Measurements from ENCODE around the gene GJB1.

The GJB1 gene

GRCh38 chrX:71184803-71185495 lies 38.1 kb upstream of the GJB1 start:
- Histone ChIP-seq H3K14ac (ENCODE audit: low read length in 2 of 2) (no peak overlapping the region), H2BK12ac (ENCODE audit: low read length in 2 of 2) (no peak overlapping the region), H2AFZ (ENCODE audit: low read depth, low read length) (no peak overlapping the region), H2AK5ac (ENCODE audit: low read length, severe bottlenecking) (no peak overlapping the region), H3K4ac (ENCODE audit: low read depth in 1 of 2, low read length in 2 of 2) (no peak overlapping the region), H3K4me1 (ENCODE audit: control insufficient read depth, insufficient read depth, low read depth, low read length) (peaks cover 2% of the 10 kb centered on the region), H4K91ac (ENCODE audit: low read length) (no peak overlapping the region), H2BK5ac (ENCODE audit: low read depth, low read length, poor library complexity, severe bottlenecking) (no peak overlapping the region), H3K36me3 (ENCODE audit: control insufficient read depth in 1 of 2, insufficient read depth in 2 of 2, low read depth in 1 of 2, low read length in 2 of 2) (no peaks in the 10 kb centered on the region), H3K4me2 (ENCODE audit: low read length, poor library complexity, severe bottlenecking) (no peak overlapping the region), H3K18ac (ENCODE audit: low read depth in 1 of 2, low read length in 2 of 2) (no peak overlapping the region), H2BK120ac (ENCODE audit: low read depth, low read length) (no peak overlapping the region), H3K23ac (ENCODE audit: low read length in 2 of 2) (no peak overlapping the region), H2BK15ac (ENCODE audit: low read depth, poor library complexity, severe bottlenecking) (no peak overlapping the region), H4K8ac (ENCODE audit: low read length) (no peak overlapping the region), H3K4me3 (ENCODE audit: insufficient read depth in 1 of 2, low read depth in 1 of 2, low read length in 2 of 2) (no peak overlapping the region), H3K79me1 (replicated peaks; ENCODE audit: low read length, poor library complexity, severe bottlenecking) (no peaks in the 10 kb centered on the region), H3K27me3 (ENCODE audit: control insufficient read depth in 1 of 2, insufficient read depth in 1 of 2, low read length in 2 of 2) (peaks cover 0 to 25% of the 10 kb centered on the region in 2 experiments), H3K9ac (ENCODE audit: low read length) (no peak overlapping the region), H3K9me3 (ENCODE audit: control insufficient read depth, low read length) (no peaks in the 10 kb centered on the region), H3K27ac (ENCODE audit: low read length, poor library complexity, severe bottlenecking) (no peak overlapping the region)
- no peak for DNase-seq
- WGBS: 92% methylated on average over 4 of the region's 4 CpGs

GRCh38 chrX:71191248-71191647 lies 31.8 kb upstream of the GJB1 start:
- Histone ChIP-seq H3K9me3 (ENCODE audit: control insufficient read depth, low read length) (no peaks in the 10 kb centered on the region), H4K8ac (ENCODE audit: low read length) (no peak overlapping the region)

DNA sequence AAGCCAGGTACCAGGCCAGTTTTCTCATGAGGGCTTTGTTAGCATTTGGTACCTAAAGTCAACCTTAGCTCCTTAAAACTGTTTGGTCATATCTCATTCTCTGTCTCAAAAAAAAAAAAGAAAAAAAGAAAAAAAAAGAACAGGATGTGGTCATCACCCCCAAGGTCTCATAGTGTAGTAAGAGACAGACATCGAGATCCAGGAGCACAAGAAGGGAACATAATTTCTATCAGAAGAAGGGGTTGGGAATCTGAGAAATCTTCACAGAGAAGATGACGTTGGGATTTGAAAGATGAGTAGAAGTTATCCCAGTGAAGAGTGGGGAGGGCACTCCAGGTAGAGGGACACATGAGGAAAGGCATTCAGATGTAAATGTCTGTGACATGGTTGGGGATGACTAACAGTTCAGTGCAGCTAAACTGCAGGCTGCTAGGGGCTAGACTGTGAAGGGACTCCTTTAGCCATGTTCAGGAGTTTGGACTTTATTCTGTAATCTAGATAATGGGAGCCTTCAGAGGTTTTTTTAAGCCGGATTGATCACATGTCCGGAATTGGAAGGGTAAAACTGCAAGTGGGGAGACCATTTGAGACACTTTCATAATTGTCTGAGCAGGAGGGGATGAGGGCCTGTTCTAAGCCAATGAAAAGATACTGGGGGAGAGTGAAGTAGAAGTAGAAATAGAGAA lies 26.9 kb upstream of the GJB1 start:
- Histone ChIP-seq H3K9me3 (ENCODE audit: control insufficient read depth, low read length) (no peaks in the 10 kb centered on the region), H2AFZ (ENCODE audit: low read depth, low read length) (no peak overlapping the region), H3K23ac (ENCODE audit: low read length in 2 of 2) (no peak overlapping the region), H2BK15ac (ENCODE audit: low read depth, poor library complexity, severe bottlenecking) (no peak overlapping the region), H3K4ac (ENCODE audit: low read depth in 1 of 2, low read length in 2 of 2) (no peak overlapping the region), H3K27me3 (ENCODE audit: control insufficient read depth in 1 of 2, insufficient read depth in 1 of 2, low read length in 2 of 2) (peaks cover 0 to 16% of the 10 kb centered on the region in 2 experiments), H2BK12ac (ENCODE audit: low read length in 2 of 2) (no peak overlapping the region), H3K9ac (ENCODE audit: low read length) (no peak overlapping the region), H3K14ac (ENCODE audit: low read length in 2 of 2) (no peak overlapping the region), H3K4me1 (ENCODE audit: control insufficient read depth, insufficient read depth, low read depth, low read length) (no peaks in the 10 kb centered on the region), H3K18ac (ENCODE audit: low read depth in 1 of 2, low read length in 2 of 2) (no peak overlapping the region), H3K4me3 (ENCODE audit: insufficient read depth in 1 of 2, low read depth in 1 of 2, low read length in 2 of 2) (no peak overlapping the region), H2AK5ac (ENCODE audit: low read length, severe bottlenecking) (no peak overlapping the region), H3K79me1 (replicated peaks; ENCODE audit: low read length, poor library complexity, severe bottlenecking) (no peaks in the 10 kb centered on the region), H2BK120ac (ENCODE audit: low read depth, low read length) (no peak overlapping the region), H3K27ac (ENCODE audit: low read length, poor library complexity, severe bottlenecking) (no peak overlapping the region), H2BK5ac (ENCODE audit: low read depth, low read length, poor library complexity, severe bottlenecking) (no peak overlapping the region), H3K4me2 (ENCODE audit: low read length, poor library complexity, severe bottlenecking) (no peak overlapping the region), H3K36me3 (ENCODE audit: control insufficient read depth in 1 of 2, insufficient read depth in 2 of 2, low read depth in 1 of 2, low read length in 2 of 2) (no peaks in the 10 kb centered on the region), H4K8ac (ENCODE audit: low read length) (no peak overlapping the region), H4K91ac (ENCODE audit: low read length) (no peak overlapping the region)
- 57% methylated on average over 4 of the region's 4 CpGs for WGBS
- DNase-seq: no peak

More at GRCh38 chrX:71191248-71191647, 31.8 kb upstream of the GJB1 start:
- no peaks in the 10 kb centered on the region for H3K4me1 ChIP-seq (ENCODE audit: control insufficient read depth, insufficient read depth, low read depth, low read length)
- H2BK15ac ChIP-seq (ENCODE audit: low read depth, poor library complexity, severe bottlenecking): no peak overlapping the region
- H3K14ac ChIP-seq (ENCODE audit: low read length in 2 of 2): no peak overlapping the region
- H3K27me3 ChIP-seq (ENCODE audit: control insufficient read depth in 1 of 2, insufficient read depth in 1 of 2, low read length in 2 of 2): peaks cover 0 to 21% of the 10 kb centered on the region in 2 experiments
- no peaks in the 10 kb centered on the region for H3K79me1 ChIP-seq (replicated peaks; ENCODE audit: low read length, poor library complexity, severe bottlenecking)
- H3K4me3 ChIP-seq (ENCODE audit: insufficient read depth in 1 of 2, low read depth in 1 of 2, low read length in 2 of 2): no peak overlapping the region
- H3K4me2 ChIP-seq (ENCODE audit: low read length, poor library complexity, severe bottlenecking): no peak overlapping the region
- no peak overlapping the region for H2AK5ac ChIP-seq (ENCODE audit: low read length, severe bottlenecking)
- H3K23ac ChIP-seq (ENCODE audit: low read length in 2 of 2): no peak overlapping the region
- H2BK120ac ChIP-seq (ENCODE audit: low read depth, low read length): no peak overlapping the region
- no peak overlapping the region for H2BK12ac ChIP-seq (ENCODE audit: low read length in 2 of 2)
- H4K91ac ChIP-seq (ENCODE audit: low read length): no peak overlapping the region
- H3K36me3 ChIP-seq (ENCODE audit: control insufficient read depth in 1 of 2, insufficient read depth in 2 of 2, low read depth in 1 of 2, low read length in 2 of 2): no peaks in the 10 kb centered on the region
- no peak overlapping the region for H3K18ac ChIP-seq (ENCODE audit: low read depth in 1 of 2, low read length in 2 of 2)
- no peak for DNase-seq
- no peak overlapping the region for H3K4ac ChIP-seq (ENCODE audit: low read depth in 1 of 2, low read length in 2 of 2)
- no peak overlapping the region for H2BK5ac ChIP-seq (ENCODE audit: low read depth, low read length, poor library complexity, severe bottlenecking)
- H2AFZ ChIP-seq (ENCODE audit: low read depth, low read length): no peak overlapping the region
- no peak overlapping the region for H3K9ac ChIP-seq (ENCODE audit: low read length)
- H3K27ac ChIP-seq (ENCODE audit: low read length, poor library complexity, severe bottlenecking): no peak overlapping the region

DNA sequence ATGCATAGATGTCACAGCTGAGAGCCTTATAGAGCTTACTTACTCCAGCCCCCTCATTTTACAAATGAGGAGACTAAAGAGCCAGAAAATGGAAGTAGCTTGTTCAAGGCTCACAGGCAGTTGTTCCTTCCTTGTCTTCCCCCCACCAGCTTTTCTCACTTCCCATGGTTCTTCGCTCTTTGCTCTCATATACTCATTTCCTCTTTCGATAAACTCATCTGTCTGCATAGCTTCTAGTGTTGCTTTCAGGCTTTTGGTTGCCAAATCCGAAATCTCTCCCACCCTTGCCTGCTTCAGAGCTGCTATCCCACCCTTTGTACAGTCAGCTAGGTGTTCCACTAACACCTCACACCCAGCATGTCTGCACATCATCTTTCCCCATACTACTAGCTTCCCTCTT lies 25.0 kb upstream of the GJB1 start:
- DNase-seq: no peak
- no peak overlapping the region for H3K4me3 ChIP-seq (ENCODE audit: insufficient read depth in 1 of 2, low read depth in 1 of 2, low read length in 2 of 2)
- no peak overlapping the region for H2AK5ac ChIP-seq (ENCODE audit: low read length, severe bottlenecking)
- H3K14ac ChIP-seq (ENCODE audit: low read length in 2 of 2): no peak overlapping the region
- no peak overlapping the region for H3K27ac ChIP-seq (ENCODE audit: low read length, poor library complexity, severe bottlenecking)
- no peak overlapping the region for H2BK15ac ChIP-seq (ENCODE audit: low read depth, poor library complexity, severe bottlenecking)
- H3K18ac ChIP-seq (ENCODE audit: low read depth in 1 of 2, low read length in 2 of 2): no peak overlapping the region
- H4K91ac ChIP-seq (ENCODE audit: low read length): no peak overlapping the region
- peaks cover 0 to 18% of the 10 kb centered on the region in 2 experiments for H3K27me3 ChIP-seq (ENCODE audit: control insufficient read depth in 1 of 2, insufficient read depth in 1 of 2, low read length in 2 of 2)
- H2BK5ac ChIP-seq (ENCODE audit: low read depth, low read length, poor library complexity, severe bottlenecking): no peak overlapping the region
- no peak overlapping the region for H2BK12ac ChIP-seq (ENCODE audit: low read length in 2 of 2)
- no peak overlapping the region for H2BK120ac ChIP-seq (ENCODE audit: low read depth, low read length)
- H3K9me3 ChIP-seq (ENCODE audit: control insufficient read depth, low read length): no peaks in the 10 kb centered on the region
- H3K79me1 ChIP-seq (replicated peaks; ENCODE audit: low read length, poor library complexity, severe bottlenecking): no peaks in the 10 kb centered on the region
- no peak overlapping the region for H3K4me2 ChIP-seq (ENCODE audit: low read length, poor library complexity, severe bottlenecking)
- H2AFZ ChIP-seq (ENCODE audit: low read depth, low read length): no peak overlapping the region
- H3K4ac ChIP-seq (ENCODE audit: low read depth in 1 of 2, low read length in 2 of 2): no peak overlapping the region
- no peaks in the 10 kb centered on the region for H3K4me1 ChIP-seq (ENCODE audit: control insufficient read depth, insufficient read depth, low read depth, low read length)
- H4K8ac ChIP-seq (ENCODE audit: low read length): no peak overlapping the region
- H3K36me3 ChIP-seq (ENCODE audit: control insufficient read depth in 1 of 2, insufficient read depth in 2 of 2, low read depth in 1 of 2, low read length in 2 of 2): no peaks in the 10 kb centered on the region
- H3K23ac ChIP-seq (ENCODE audit: low read length in 2 of 2): no peak overlapping the region
- H3K9ac ChIP-seq (ENCODE audit: low read length): no peak overlapping the region
- WGBS: 90% methylated on average over 3 of the region's 3 CpGs
